GM18526 (cell line): Measurements from ENCODE around the gene OAS3.

Experiments
- POLR2A ChIP-seq: IDR thresholded peaks from 3 replicates; pipeline ENCODE4 v1.6.1; 2011; ENCODE audit not compliant: insufficient read length; ENCODE audit errors: extremely low read depth

OAS3 gene

DNA sequence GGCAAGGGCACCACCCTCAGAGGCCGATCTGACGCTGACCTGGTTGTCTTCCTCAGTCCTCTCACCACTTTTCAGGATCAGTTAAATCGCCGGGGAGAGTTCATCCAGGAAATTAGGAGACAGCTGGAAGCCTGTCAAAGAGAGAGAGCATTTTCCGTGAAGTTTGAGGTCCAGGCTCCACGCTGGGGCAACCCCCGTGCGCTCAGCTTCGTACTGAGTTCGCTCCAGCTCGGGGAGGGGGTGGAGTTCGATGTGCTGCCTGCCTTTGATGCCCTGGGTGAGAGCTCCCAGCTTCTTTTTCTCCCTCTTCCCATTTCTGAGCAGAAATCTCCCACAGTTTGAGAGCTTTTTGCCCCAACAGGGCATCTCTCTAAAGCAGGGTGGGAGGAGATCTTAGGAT is 29.7 kb upstream of the OAS3 start:
- no peak for TF ChIP-seq POLR2A

DNA sequence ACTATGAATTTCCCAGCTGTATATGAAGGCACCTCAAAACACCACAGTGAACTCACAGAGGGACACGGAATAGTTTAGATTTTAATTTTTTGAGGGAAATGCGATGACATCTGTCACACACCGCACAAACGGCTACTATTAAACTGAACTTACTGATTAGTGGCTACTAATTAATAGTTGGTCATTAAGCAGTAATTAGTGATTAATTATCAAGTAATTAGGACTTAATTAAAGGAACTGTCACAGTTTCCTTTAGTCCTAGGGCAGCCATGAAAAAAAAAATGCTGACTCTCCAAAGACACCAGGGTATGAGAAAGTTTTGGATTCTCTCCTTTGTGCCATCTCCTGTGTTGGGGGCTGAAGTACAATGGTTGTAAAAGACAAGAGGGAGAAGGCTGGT is 28.6 kb upstream of the OAS3 start:
- no peak for TF ChIP-seq POLR2A

DNA sequence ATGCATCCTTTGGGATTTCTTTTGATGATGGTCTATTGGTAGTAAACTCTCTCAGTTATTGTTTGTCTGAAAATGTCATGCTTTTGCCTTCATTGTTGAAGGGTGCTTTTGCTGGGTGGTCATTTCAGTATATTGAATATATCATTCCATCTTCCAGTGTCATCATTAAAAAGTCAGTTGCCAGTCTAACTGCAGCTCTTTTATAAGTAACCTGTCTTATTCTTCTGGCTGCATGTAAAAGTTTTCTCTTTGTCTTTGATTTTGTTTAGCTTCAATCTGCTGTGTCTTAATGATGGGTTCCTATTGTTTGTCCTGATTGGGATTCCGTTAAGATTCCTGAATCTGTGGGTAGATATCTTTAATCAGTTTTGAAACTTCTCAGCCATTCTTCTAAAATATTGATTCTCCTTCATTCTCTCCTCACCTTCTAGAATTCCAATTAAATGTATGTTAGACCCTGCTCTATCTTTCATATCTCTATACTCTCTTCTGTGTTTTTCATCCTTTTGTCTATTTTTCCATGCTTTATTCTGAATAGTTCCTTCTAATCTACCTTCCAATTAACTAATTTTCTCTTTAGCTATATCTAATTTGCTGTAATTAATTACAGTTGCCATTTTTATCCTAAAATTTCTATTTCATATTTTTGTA is 25.1 kb upstream of the OAS3 start:
- no peak for TF ChIP-seq POLR2A

DNA sequence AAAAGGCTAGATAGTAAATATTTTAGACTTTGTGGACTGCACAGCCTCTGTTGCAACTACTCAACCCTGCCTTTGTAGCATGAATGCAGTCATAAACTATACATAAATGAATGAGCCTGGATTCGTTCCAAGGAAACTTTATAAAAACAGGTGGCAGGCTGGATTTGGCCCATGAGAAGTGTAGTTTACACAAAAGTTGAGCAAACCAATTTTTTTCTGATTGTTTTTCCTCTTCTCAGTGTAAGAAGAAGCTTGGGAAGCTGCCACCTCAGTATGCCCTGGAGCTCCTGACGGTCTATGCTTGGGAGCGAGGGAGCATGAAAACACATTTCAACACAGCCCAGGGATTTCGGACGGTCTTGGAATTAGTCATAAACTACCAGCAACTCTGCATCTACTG is 22.0 kb upstream of the OAS3 start:
- TF ChIP-seq POLR2A, result no peak

DNA sequence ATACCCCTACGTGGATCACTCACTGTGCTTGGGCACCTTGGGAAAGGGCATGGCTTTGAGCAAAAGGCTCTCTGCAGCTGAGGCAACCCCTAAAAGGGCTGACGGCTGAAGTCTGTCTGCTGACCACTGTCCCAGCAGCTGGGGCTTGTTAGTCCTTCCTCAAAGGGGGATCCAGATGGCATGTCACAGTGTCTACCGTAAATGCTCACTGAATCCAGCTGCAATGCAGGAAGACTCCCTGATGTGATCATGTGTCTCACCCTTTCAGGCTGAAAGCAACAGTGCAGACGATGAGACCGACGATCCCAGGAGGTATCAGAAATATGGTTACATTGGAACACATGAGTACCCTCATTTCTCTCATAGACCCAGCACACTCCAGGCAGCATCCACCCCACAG is 19.2 kb upstream of the OAS3 start:
- TF ChIP-seq POLR2A, result no peak

DNA sequence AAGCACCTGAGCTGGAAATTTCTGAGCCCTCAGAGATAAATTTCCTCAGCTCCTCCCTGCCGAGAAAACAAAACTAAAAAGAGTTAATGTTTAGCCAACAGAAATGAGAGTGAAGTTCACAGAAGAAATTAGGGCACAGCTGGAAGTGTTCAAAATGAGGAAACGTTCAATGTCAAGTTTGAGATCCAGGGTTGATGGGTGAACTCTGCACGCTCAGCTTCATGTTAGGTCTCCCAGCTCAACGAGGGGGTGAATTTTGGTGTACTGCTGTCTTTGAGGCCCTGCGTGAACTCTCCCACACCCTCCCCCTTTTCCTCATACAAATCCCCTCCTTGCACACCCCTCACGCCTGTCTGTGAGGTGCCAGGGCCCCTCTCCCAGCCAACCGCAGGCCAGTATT is 13.3 kb upstream of the OAS3 start:
- TF ChIP-seq POLR2A, result no peak

DNA sequence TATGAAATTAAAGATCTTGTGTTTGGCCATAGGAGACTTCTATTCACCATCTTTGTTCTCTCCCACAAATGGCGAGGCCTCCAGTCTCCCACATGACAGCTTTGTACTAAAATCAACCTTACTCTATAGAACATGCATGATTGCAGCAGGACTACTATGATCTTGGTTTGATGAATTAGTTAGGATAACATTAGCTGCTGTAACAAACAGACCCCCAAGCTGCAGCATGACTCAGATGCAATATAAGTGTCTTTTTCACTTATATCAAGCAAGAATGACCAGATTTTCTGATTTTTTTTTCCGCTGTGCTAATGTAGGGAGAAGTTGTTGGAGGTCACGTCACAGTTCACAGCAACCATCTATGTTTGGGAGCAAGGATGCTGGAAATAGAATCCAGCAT is 10.8 kb upstream of the OAS3 start:
- no peak for TF ChIP-seq POLR2A

DNA sequence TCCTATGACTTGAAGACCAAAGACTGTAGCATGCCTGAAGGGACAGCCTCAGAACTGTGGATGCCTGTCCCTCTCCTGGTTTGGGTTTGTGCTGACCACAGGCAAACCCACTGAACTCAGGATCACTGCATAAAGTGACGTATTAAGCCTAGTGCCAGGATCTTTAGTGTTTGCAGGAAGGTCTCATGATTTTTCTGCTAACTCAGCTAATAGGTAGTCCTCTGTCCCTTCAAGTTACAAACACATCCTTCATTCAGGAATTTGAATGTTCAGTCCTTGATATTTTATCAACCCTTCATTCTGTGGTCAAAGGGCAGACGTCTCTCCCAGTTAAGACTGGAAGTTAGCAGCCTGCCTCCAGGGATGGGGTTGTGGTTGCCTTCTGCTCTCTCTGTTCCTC is 10.3 kb upstream of the OAS3 start:
- no peak for TF ChIP-seq POLR2A

DNA sequence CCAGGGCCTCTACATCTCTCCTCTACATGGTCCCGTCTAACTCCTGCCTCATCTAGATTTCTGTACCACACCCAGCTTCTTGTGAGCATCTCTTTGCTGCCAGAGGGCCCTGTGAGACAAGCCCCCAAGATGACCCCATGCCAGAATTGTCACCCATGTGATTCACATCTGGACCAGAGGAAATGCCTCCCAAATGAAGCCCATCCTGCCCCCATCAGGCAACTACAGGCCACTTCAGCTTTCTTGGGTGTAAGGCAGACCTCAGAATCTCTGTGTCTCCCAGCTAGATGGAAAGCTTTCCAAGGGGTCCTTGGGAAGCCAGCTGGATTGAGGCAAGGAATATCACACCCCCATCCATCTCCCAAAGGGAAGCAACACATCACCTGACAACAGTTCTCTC is 9.3 kb upstream of the OAS3 start:
- no peak for TF ChIP-seq POLR2A

DNA sequence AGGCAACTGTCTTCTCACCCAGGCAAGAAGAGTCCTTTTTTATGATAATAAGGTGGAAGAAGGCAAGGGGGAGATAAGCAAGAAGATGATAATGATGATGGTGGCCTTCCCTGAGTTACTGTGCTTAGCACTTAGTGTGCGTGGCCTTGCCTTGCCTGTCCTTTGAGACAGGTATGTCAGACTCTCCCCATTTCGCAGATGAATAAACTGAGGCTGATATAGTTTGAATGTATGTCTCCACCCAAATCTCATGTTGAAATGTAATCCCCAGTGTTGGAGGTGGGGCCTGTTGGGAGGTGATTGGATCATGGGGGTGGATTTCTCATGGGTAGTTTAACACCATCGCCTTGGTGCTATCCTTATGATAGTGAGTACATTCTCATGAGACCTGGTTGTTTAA is 8.6 kb upstream of the OAS3 start:
- TF ChIP-seq POLR2A, result no peak

DNA sequence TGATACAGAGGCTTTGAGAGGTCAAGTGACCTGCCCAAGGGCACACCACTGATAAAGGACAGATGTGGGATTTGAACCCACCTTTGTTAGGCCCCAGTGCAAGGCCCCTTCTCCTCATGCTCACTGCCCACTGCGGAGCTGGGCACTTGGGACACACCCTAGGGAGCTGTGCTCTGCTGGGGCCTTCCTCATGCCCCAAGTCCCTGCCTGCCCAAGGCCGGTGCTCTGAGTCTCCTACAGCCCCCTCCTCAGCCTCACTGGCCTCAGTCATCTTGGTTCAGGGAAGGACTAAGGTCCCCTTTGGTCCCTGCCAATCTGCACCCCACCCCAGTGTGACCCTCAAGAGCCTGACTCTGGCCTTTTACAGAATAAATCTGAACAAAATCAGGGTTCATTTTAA is 7.9 kb upstream of the OAS3 start:
- no peak for TF ChIP-seq POLR2A

DNA sequence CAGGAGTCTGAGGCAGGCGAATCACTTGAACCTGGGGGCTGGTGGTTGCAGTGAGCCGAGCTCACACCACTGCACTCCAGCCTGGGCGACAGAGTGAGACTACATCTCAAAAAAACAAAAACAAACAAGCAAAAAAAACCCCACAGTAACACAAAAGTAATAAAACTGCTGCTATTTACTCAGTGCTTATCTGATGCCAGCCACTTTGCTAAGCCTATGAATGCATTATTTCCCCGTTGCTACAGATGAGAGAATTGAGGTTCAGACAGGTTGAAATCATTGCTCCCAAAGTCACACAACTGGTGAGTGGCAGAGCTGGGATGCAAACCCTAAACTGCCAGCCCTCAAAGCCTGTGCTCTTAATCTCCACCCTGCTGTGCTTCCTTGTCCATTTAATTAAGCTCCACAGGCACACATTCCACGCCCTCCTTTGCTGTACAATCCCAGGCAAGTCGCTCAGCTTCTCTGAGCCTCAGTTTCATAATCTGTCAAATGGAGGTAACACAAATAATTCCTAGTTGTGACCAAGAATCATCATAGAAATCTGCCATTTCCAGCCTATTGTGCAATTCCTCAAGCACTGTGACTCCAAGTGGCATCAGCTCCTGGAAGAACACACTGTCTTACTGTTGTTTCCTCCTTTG is 5.7 kb upstream of the OAS3 start:
- no peak for TF ChIP-seq POLR2A

DNA sequence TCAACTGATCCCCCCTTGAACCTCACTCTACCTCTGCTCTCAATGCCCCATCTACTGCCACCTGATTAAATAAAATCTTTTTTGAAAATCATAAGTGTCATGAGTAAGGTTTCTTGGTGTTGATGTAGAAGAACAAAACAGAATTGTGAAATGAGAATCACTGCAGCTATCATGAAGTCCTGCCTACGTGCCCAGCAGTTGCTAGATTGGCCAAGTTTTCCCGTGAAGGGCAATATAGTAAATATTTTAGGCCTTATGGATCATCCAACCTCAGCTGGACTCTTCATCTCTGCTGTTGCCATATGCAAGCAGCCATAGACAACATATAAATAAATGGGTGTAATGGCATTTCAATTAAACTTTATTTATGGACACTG is 5.2 kb upstream of the OAS3 start:
- TF ChIP-seq POLR2A, result no peak

DNA sequence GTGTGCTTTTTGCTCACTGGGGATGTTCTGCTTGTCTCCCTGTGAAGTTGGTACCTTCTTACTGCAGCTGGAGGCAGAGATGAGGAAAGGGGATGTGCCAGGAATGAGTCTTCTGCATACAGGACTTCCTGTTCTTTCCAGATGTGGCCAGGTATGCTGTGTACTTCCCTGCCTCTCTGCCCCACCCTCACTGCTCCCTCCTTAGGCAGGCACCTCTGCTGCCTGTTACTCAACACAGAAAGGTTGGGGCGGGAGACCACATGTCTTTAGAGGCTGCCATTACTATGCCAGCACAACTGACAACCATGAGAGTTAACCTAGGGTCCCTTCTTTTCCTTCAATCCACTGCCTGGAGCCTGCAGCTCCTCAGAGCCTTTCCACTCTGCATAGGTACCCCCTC is 2.0 kb upstream of the OAS3 start:
- no peak for TF ChIP-seq POLR2A

DNA sequence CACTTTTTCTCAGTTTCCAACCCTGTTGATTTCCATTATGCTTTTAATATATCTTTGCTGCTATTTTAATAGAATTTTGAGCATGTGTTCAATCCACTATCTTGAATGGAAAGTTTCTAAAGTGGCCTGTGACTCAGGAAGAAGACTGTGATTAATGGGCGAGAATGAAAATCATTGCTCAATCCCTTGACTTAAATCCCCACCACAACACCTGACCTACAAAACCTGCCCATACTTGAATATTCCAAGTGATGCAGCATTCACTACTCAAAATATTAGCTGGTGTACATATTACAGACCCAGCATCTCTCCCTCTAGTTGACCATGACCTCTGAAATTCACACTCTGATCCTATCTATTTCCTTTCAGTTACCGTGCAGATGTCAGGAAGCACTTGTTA is 1.3 kb upstream of the OAS3 start:
- TF ChIP-seq POLR2A, result no peak

DNA sequence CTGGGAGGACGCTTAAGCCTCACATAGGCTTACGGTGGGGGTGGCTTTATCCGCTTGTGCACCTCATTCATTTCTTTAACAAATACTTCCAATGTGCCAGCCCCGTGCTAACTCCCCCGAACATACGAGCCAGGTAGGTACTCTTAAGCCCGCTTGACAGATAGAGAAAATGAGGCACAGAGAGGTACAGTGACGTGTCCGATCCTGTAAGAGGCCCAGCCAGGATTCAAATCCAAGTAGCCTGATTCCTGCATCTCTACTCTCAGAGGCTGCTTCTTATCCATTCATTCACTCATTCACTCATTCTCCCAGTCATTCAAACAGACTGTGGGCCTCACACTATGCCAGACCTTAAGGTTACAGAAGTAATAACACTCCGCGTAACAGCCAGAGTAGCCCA is 477 bp downstream of the OAS3 start:
- TF ChIP-seq POLR2A, result no peak

DNA sequence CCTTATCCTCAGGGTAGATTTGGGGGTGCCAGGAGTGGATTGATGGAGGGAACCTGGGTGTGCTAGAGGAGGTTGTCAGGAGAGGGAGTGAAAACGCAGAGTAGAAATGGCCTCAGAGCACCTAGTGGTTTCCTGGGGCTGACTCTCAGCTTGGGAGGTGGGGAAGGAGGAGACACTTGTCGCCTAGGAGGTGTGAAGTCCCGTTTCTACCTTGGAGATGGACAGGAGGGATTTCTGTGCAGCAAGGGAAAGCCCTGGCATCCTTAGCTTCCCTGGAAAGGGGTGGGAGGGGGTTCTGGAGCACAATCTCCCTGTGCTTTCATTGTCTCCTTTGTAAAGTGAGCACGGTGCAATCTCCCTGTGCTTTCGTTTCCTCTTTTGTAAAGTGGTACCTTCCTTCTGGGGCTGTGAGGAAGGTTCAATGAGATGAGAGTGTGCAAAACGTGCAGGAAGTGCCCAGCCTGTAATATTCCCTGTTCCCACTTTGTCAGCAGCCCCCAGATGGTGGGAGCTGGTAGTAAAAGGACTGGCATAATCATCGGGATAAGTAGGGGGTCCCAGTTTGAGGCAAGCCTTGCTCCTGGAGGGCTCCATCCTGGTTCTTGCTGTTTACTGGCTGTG is 1.6 kb downstream of the OAS3 start:
- TF ChIP-seq POLR2A, result peak; percentile 30
